Measurements from ENCODE around the gene TCERG1L. TPM values are rescaled to one million over a fixed set of nuclear protein-coding genes. Genes with fewer than 3 reads are reported as not detected.

The TCERG1L gene
- total RNA-seq, 4 donors from 2014 or later, result 0.42 to 1.3 TPM; not detected in 2

GRCh38 chr10:131116216-131116990 is 195.1 kb downstream of the TCERG1L start:
- H3K4me1 ChIP-seq, result no peaks in the 10 kb centered on the region
- TF ChIP-seq EP300 (IDR thresholded peaks at IDR 0.05) (no peak), POLR2A (IDR thresholded peaks at IDR 0.05) (no peak), CTCF (IDR thresholded peaks at IDR 0.05) (no peak)
- no peak overlapping the region for H3K4me3 ChIP-seq
- H3K36me3 ChIP-seq, result no peaks in the 10 kb centered on the region
- no peak overlapping the region for H3K27ac ChIP-seq
- H3K9me3 ChIP-seq, result no peaks in the 10 kb centered on the region
- no peaks in the 10 kb centered on the region for H3K27me3 ChIP-seq
- no peak for DNase-seq (ENCODE audit: low spot score in 2 of 2)
- WGBS, 2 donors, result 74 to 81% methylated on average over 24 of the region's 24 CpGs

GRCh38 chr10:131115801-131116200 is 195.7 kb downstream of the TCERG1L start:
- TF ChIP-seq POLR2A (IDR thresholded peaks at IDR 0.05), result no peak
- TF ChIP-seq EP300 (IDR thresholded peaks at IDR 0.05), result no peak
- TF ChIP-seq CTCF (IDR thresholded peaks at IDR 0.05), result no peak
- no peaks in the 10 kb centered on the region for H3K9me3 ChIP-seq
- no peaks in the 10 kb centered on the region for H3K27me3 ChIP-seq
- H3K4me3 ChIP-seq, result no peak overlapping the region
- WGBS, 2 donors, result 77 to 84% methylated on average over 4 of the region's 4 CpGs
- no peaks in the 10 kb centered on the region for H3K36me3 ChIP-seq
- DNase-seq (ENCODE audit: low spot score in 2 of 2), result no peak
- H3K27ac ChIP-seq, result no peak overlapping the region
- no peaks in the 10 kb centered on the region for H3K4me1 ChIP-seq

GRCh38 chr10:131115321-131115720 is 196.2 kb downstream of the TCERG1L start:
- Histone ChIP-seq H3K36me3 (no peaks in the 10 kb centered on the region), H3K9me3 (no peaks in the 10 kb centered on the region), H3K27me3 (no peaks in the 10 kb centered on the region), H3K4me3 (no peak overlapping the region), H3K27ac (no peak overlapping the region), H3K4me1 (no peaks in the 10 kb centered on the region)
- DNase-seq (ENCODE audit: low spot score in 2 of 2), result no peak
- WGBS, 2 donors, result 90 to 91% methylated on average over 14 of the region's 14 CpGs
- TF ChIP-seq EP300 (IDR thresholded peaks at IDR 0.05) (no peak), CTCF (IDR thresholded peaks at IDR 0.05) (no peak), POLR2A (IDR thresholded peaks at IDR 0.05) (no peak)

- no peak for TF ChIP-seq EP300 (IDR thresholded peaks at IDR 0.05)
- TF ChIP-seq POLR2A (IDR thresholded peaks at IDR 0.05), result no peak
- TF ChIP-seq CTCF (IDR thresholded peaks at IDR 0.05), result no peak
- DNase-seq (ENCODE audit: low spot score in 2 of 2), result no peak
- no peaks in the 10 kb centered on the region for H3K27me3 ChIP-seq
- no peaks in the 10 kb centered on the region for H3K36me3 ChIP-seq
- WGBS, 2 donors, result 86% methylated on average over 15 of the region's 15 CpGs
- H3K27ac ChIP-seq, result no peak overlapping the region
- no peaks in the 10 kb centered on the region for H3K4me1 ChIP-seq
- no peak overlapping the region for H3K4me3 ChIP-seq
- no peaks in the 10 kb centered on the region for H3K9me3 ChIP-seq
Measured at GRCh38 chr10:131114846-131115245, 196.7 kb downstream of the TCERG1L start.

GRCh38 chr10:131113709-131114291 is 197.7 kb downstream of the TCERG1L start:
- Histone ChIP-seq H3K27ac (no peak overlapping the region), H3K27me3 (no peaks in the 10 kb centered on the region), H3K4me1 (no peaks in the 10 kb centered on the region), H3K36me3 (no peaks in the 10 kb centered on the region), H3K4me3 (no peak overlapping the region), H3K9me3 (peaks cover 0 to 3% (median 0%) of the 10 kb centered on the region in 4 donors)
- no peak for DNase-seq (ENCODE audit: low spot score in 2 of 2)
- WGBS, 2 donors, result 53 to 71% methylated on average over 6 of the region's 6 CpGs
- no peak for TF ChIP-seq CTCF (IDR thresholded peaks at IDR 0.05)
- no peak for TF ChIP-seq POLR2A (IDR thresholded peaks at IDR 0.05)
- TF ChIP-seq EP300 (IDR thresholded peaks at IDR 0.05), result no peak

Measured in tibial nerve (tissue), 4 donors.